ENCODE results near the gene PPARGC1A.

Gene PPARGC1A

GRCh38 chr4:23889814-23890341 is at the start of gene PPARGC1A:
Gene PPARGC1A (minus strand): TSS chr4:23890047. CDS start chr4:23889957, 90 bp downstream.
- Mint-ChIP-seq H3K36me3 (no peaks in the 10 kb centered on the region), H3K4me1 (peaks cover 0 to 5% of the 10 kb centered on the region in 2 donors), H3K4me3 (no peak within 1 kb of the TSS), H3K9me3 (no peaks in the 10 kb centered on the region), H3K27ac (no peak within 1 kb of the TSS), H3K27me3 (peaks cover 16 to 25% of the 10 kb centered on the region in 2 donors)
- DNase-seq = no peak
- peak in 1 of 2 donors; percentile 41 for ATAC-seq (replicated peaks)

GRCh38 chr4:23938796-23939195 is 48.9 kb upstream of the PPARGC1A start:
- Mint-ChIP-seq H3K36me3 (no peaks in the 10 kb centered on the region), H3K4me3 (no peak overlapping the region), H3K9me3 (peaks cover 0 to 6% of the 10 kb centered on the region in 2 donors), H3K4me1 (no peaks in the 10 kb centered on the region), H3K27ac (no peak overlapping the region), H3K27me3 (no peaks in the 10 kb centered on the region)
- ATAC-seq (replicated peaks) = no peak
- DNase-seq = no peak

- Mint-ChIP-seq H3K27me3 (no peaks in the 10 kb centered on the region), H3K36me3 (no peaks in the 10 kb centered on the region), H3K4me1 (no peaks in the 10 kb centered on the region), H3K4me3 (no peak overlapping the region), H3K9me3 (peaks cover 0 to 6% of the 10 kb centered on the region in 2 donors), H3K27ac (no peak overlapping the region)
- no peak for DNase-seq
- ATAC-seq (replicated peaks) = no peak
These were observed 47.3 kb upstream of the PPARGC1A start for GRCh38 chr4:23937173-23937572.

- no peaks in the 10 kb centered on the region for H3K36me3 Mint-ChIP-seq
- H3K27ac Mint-ChIP-seq = no peak overlapping the region
- H3K4me3 Mint-ChIP-seq = no peak overlapping the region
- H3K27me3 Mint-ChIP-seq = no peaks in the 10 kb centered on the region
- ATAC-seq (replicated peaks) (no peak), DNase-seq (no peak)
- H3K4me1 Mint-ChIP-seq = no peaks in the 10 kb centered on the region
- peaks cover 5 to 7% of the 10 kb centered on the region in 2 donors for H3K9me3 Mint-ChIP-seq
These were observed 45.1 kb upstream of the PPARGC1A start for GRCh38 chr4:23934915-23935314.

GRCh38 chr4:23934223-23934622 is 44.4 kb upstream of the PPARGC1A start:
- H3K4me1 Mint-ChIP-seq = no peaks in the 10 kb centered on the region
- no peaks in the 10 kb centered on the region for H3K36me3 Mint-ChIP-seq
- no peak overlapping the region for H3K27ac Mint-ChIP-seq
- H3K9me3 Mint-ChIP-seq = peaks cover 5 to 7% of the 10 kb centered on the region in 2 donors
- H3K27me3 Mint-ChIP-seq = no peaks in the 10 kb centered on the region
- DNase-seq = no peak
- no peak overlapping the region for H3K4me3 Mint-ChIP-seq
- no peak for ATAC-seq (replicated peaks)

GRCh38 chr4:23932901-23933308 is 43.1 kb upstream of the PPARGC1A start:
- Mint-ChIP-seq H3K36me3 (no peaks in the 10 kb centered on the region), H3K27me3 (no peaks in the 10 kb centered on the region), H3K4me3 (no peak overlapping the region), H3K4me1 (no peaks in the 10 kb centered on the region), H3K27ac (no peak overlapping the region), H3K9me3 (peaks cover 3 to 5% of the 10 kb centered on the region in 2 donors)
- ATAC-seq (replicated peaks) = no peak
- no peak for DNase-seq

- Mint-ChIP-seq H3K9me3 (peaks cover 3 to 5% of the 10 kb centered on the region in 2 donors), H3K4me3 (no peak overlapping the region), H3K4me1 (no peaks in the 10 kb centered on the region), H3K36me3 (no peaks in the 10 kb centered on the region), H3K27ac (no peak overlapping the region), H3K27me3 (no peaks in the 10 kb centered on the region)
- DNase-seq = no peak
- ATAC-seq (replicated peaks) = no peak
These were observed 42.3 kb upstream of the PPARGC1A start for GRCh38 chr4:23932186-23932585.

GRCh38 chr4:23931489-23931830 is 41.6 kb upstream of the PPARGC1A start:
- H3K9me3 Mint-ChIP-seq = peaks cover 5 to 7% of the 10 kb centered on the region in 2 donors
- H3K36me3 Mint-ChIP-seq = no peaks in the 10 kb centered on the region
- DNase-seq (no peak), ATAC-seq (replicated peaks) (no peak)
- no peaks in the 10 kb centered on the region for H3K4me1 Mint-ChIP-seq
- H3K27ac Mint-ChIP-seq = no peak overlapping the region
- no peaks in the 10 kb centered on the region for H3K27me3 Mint-ChIP-seq
- H3K4me3 Mint-ChIP-seq = no peak overlapping the region

- peaks cover 5 to 12% of the 10 kb centered on the region in 2 donors for H3K9me3 Mint-ChIP-seq
- ATAC-seq (replicated peaks) = no peak
- H3K36me3 Mint-ChIP-seq = no peaks in the 10 kb centered on the region
- no peak overlapping the region for H3K27ac Mint-ChIP-seq
- H3K4me3 Mint-ChIP-seq = no peak overlapping the region
- DNase-seq = no peak
- H3K4me1 Mint-ChIP-seq = no peaks in the 10 kb centered on the region
- H3K27me3 Mint-ChIP-seq = no peaks in the 10 kb centered on the region
These were observed 41.1 kb upstream of the PPARGC1A start for GRCh38 chr4:23930750-23931488.

GRCh38 chr4:23929248-23929647 is 39.4 kb upstream of the PPARGC1A start:
- ATAC-seq (replicated peaks) = no peak
- H3K9me3 Mint-ChIP-seq = peaks cover 5 to 12% of the 10 kb centered on the region in 2 donors
- DNase-seq = no peak
- no peaks in the 10 kb centered on the region for H3K27me3 Mint-ChIP-seq
- H3K4me1 Mint-ChIP-seq = no peaks in the 10 kb centered on the region
- no peaks in the 10 kb centered on the region for H3K36me3 Mint-ChIP-seq
- no peak overlapping the region for H3K27ac Mint-ChIP-seq
- H3K4me3 Mint-ChIP-seq = no peak overlapping the region

GRCh38 chr4:23924556-23924955 is 34.7 kb upstream of the PPARGC1A start:
- Mint-ChIP-seq H3K4me3 (no peak overlapping the region), H3K27ac (no peak overlapping the region), H3K27me3 (no peaks in the 10 kb centered on the region), H3K36me3 (no peaks in the 10 kb centered on the region), H3K4me1 (no peaks in the 10 kb centered on the region), H3K9me3 (peaks cover 1 to 7% of the 10 kb centered on the region in 2 donors)
- ATAC-seq (replicated peaks) (no peak), DNase-seq (no peak)

- H3K4me1 Mint-ChIP-seq = no peaks in the 10 kb centered on the region
- no peak overlapping the region for H3K4me3 Mint-ChIP-seq
- no peak overlapping the region for H3K27ac Mint-ChIP-seq
- no peaks in the 10 kb centered on the region for H3K27me3 Mint-ChIP-seq
- ATAC-seq (replicated peaks) = no peak
- peaks cover 1 to 7% of the 10 kb centered on the region in 2 donors for H3K9me3 Mint-ChIP-seq
- H3K36me3 Mint-ChIP-seq = no peaks in the 10 kb centered on the region
- no peak for DNase-seq
These were observed 34.0 kb upstream of the PPARGC1A start for GRCh38 chr4:23923840-23924239.

- ATAC-seq (replicated peaks) (no peak), DNase-seq (no peak)
- Mint-ChIP-seq H3K4me1 (no peaks in the 10 kb centered on the region), H3K27me3 (no peaks in the 10 kb centered on the region), H3K9me3 (peaks cover 1 to 7% of the 10 kb centered on the region in 2 donors), H3K27ac (no peak overlapping the region), H3K4me3 (no peak overlapping the region), H3K36me3 (no peaks in the 10 kb centered on the region)
These were observed 33.3 kb upstream of the PPARGC1A start for GRCh38 chr4:23923141-23923540.

GRCh38 chr4:23922541-23923111 is 32.8 kb upstream of the PPARGC1A start:
- Mint-ChIP-seq H3K27ac (no peak overlapping the region), H3K4me3 (no peak overlapping the region), H3K9me3 (peaks cover 1 to 7% of the 10 kb centered on the region in 2 donors), H3K36me3 (no peaks in the 10 kb centered on the region), H3K4me1 (no peaks in the 10 kb centered on the region), H3K27me3 (no peaks in the 10 kb centered on the region)
- no peak for ATAC-seq (replicated peaks)
- DNase-seq = no peak

GRCh38 chr4:23922013-23922412 is 32.2 kb upstream of the PPARGC1A start:
- H3K9me3 Mint-ChIP-seq = peaks cover 1 to 7% of the 10 kb centered on the region in 2 donors
- H3K4me3 Mint-ChIP-seq = no peak overlapping the region
- no peaks in the 10 kb centered on the region for H3K27me3 Mint-ChIP-seq
- no peak overlapping the region for H3K27ac Mint-ChIP-seq
- H3K4me1 Mint-ChIP-seq = no peaks in the 10 kb centered on the region
- H3K36me3 Mint-ChIP-seq = no peaks in the 10 kb centered on the region
- no peak for ATAC-seq (replicated peaks)
- DNase-seq = no peak
